ENCODE data around the gene TSPAN9. TPM values are rescaled to one million over a fixed set of nuclear protein-coding genes. Genes with fewer than 3 reads are reported as not detected.

The TSPAN9 gene
- total and polyA plus RNA-seq, 3 donors from 2014 or later, result 14.2 to 23.5 (median 19.8) TPM

DNA sequence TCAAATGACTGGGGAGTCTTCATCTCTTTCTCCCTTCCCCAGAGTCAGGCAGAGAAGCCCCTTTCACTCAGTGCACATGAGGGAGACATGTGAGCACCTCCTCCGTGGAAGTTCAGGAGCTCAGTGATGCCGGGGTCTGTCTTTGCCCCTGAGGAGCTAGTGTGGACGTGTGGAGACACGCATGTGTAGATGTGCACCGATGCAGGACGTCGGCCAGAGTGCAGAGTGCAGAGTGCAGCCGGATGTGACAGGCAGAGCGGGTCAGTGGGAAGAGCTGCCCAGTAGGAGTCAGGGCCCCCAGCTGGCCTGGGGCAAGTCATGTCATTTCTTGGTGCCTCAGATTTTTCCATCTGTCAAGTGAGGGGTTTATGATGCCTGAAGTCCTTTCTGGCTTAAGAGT lies 20.7 kb downstream of the TSPAN9 start:
- no peaks in the 10 kb centered on the region for H3K27me3 ChIP-seq
- H3K27ac ChIP-seq, result peak overlapping the region; percentile 60 to 71
- TF ChIP-seq POLR2A (IDR thresholded peaks at IDR 0.05), result no peak
- TF ChIP-seq, protein P1, sequence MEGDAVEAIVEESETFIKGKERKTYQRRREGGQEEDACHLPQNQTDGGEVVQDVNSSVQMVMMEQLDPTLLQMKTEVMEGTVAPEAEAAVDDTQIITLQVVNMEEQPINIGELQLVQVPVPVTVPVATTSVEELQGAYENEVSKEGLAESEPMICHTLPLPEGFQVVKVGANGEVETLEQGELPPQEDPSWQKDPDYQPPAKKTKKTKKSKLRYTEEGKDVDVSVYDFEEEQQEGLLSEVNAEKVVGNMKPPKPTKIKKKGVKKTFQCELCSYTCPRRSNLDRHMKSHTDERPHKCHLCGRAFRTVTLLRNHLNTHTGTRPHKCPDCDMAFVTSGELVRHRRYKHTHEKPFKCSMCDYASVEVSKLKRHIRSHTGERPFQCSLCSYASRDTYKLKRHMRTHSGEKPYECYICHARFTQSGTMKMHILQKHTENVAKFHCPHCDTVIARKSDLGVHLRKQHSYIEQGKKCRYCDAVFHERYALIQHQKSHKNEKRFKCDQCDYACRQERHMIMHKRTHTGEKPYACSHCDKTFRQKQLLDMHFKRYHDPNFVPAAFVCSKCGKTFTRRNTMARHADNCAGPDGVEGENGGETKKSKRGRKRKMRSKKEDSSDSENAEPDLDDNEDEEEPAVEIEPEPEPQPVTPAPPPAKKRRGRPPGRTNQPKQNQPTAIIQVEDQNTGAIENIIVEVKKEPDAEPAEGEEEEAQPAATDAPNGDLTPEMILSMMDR (IDR thresholded peaks at IDR 0.05), result no peak
- H3K9me3 ChIP-seq, result no peaks in the 10 kb centered on the region
- no peaks in the 10 kb centered on the region for H3K36me3 ChIP-seq (ENCODE audit: low read depth, missing control alignments)
- intact Hi-C loops (cut with DNase I; ENCODE audit: low total_unique reads), result no loop called here
- no peak for DNase-seq
- 45 to 60% methylated on average over 9 of the region's 9 CpGs for WGBS, 2 donors
- peaks cover 14% of the 10 kb centered on the region for H3K4me1 ChIP-seq
- H3K4me3 ChIP-seq, result no peak overlapping the region

- no peaks in the 10 kb centered on the region for H3K36me3 ChIP-seq (ENCODE audit: low read depth, missing control alignments)
- DNase-seq, result no peak
- H3K9me3 ChIP-seq, result no peaks in the 10 kb centered on the region
- peak overlapping the region in 1 of 2 donors; percentile 71 for H3K27ac ChIP-seq
- peaks cover 14% of the 10 kb centered on the region for H3K4me1 ChIP-seq
- no peak overlapping the region for H3K4me3 ChIP-seq
- WGBS, 2 donors, result 85 to 90% methylated on average over 5 of the region's 5 CpGs
- TF ChIP-seq, protein P1 (IDR thresholded peaks at IDR 0.05), result no peak
- TF ChIP-seq POLR2A (IDR thresholded peaks at IDR 0.05), result no peak
- intact Hi-C loops (cut with DNase I; ENCODE audit: low total_unique reads), result no loop called here
- H3K27me3 ChIP-seq, result no peaks in the 10 kb centered on the region
Measured at GRCh38 chr12:3098436-3098835, 21.3 kb downstream of the TSPAN9 start.

GRCh38 chr12:3099146-3099545 lies 22.0 kb downstream of the TSPAN9 start:
- Histone ChIP-seq H3K4me3 (no peak overlapping the region), H3K27ac (no peak overlapping the region), H3K9me3 (no peaks in the 10 kb centered on the region), H3K4me1 (peaks cover 19% of the 10 kb centered on the region), H3K36me3 (ENCODE audit: low read depth, missing control alignments) (no peaks in the 10 kb centered on the region), H3K27me3 (no peaks in the 10 kb centered on the region)
- DNase-seq, result no peak
- no peak for TF ChIP-seq POLR2A (IDR thresholded peaks at IDR 0.05)
- TF ChIP-seq, protein P1 (IDR thresholded peaks at IDR 0.05), result no peak
- WGBS, 2 donors, result 87 to 91% methylated on average over 3 of the region's 3 CpGs
- intact Hi-C loops (cut with DNase I; ENCODE audit: low total_unique reads), result no loop called here

DNA sequence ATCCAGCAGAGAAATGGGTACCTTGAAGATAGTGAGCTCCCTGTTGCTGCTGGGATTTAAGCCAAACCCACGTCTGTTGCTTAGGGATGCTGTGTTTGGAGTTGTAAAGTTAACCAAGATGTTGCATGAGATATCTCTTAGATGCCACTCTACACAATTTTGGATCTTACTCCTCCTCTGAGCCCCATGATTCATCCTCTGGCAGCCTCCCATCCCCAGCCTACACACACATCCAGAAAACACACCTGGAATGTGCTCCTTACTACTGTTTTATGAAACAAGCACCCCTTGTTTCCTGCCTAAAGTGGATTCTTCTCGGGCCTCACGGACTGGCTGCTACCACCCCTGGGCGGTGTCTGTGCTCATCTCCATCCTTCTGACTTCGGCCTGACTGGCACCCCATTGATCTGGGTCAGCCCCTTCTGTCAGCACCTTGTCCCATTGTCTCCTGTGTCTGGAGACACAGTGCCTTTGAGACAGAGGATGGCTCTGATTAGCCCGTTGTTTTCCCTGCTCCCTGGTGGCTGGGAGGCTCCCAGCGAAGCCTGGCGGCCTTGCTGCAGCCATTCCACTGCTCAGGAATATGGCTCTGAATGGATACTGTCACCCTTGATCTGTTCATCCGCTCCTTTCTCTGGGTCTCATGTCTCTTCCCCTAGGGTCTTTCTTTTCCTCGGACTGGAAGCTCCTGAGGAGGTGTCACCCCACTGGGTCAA lies 24.3 kb downstream of the TSPAN9 start:
- peaks cover 29% of the 10 kb centered on the region for H3K4me1 ChIP-seq
- no peaks in the 10 kb centered on the region for H3K36me3 ChIP-seq (ENCODE audit: low read depth, missing control alignments)
- intact Hi-C loops (cut with DNase I; ENCODE audit: low total_unique reads), result no loop called here
- no peaks in the 10 kb centered on the region for H3K9me3 ChIP-seq
- DNase-seq, result no peak
- H3K27me3 ChIP-seq, result no peaks in the 10 kb centered on the region
- 89 to 90% methylated on average over 10 of the region's 10 CpGs for WGBS, 2 donors
- H3K4me3 ChIP-seq, result no peak overlapping the region
- no peak for TF ChIP-seq POLR2A (IDR thresholded peaks at IDR 0.05)
- TF ChIP-seq, protein P1 (IDR thresholded peaks at IDR 0.05), result no peak
- no peak overlapping the region for H3K27ac ChIP-seq

All from testis (tissue), 3 donors.